HCT116 (cell line): Measurements from ENCODE around the gene SPRR2E.

Experiments
- CTCF ChIP-seq, 3 experiments: fragments of 200-600 bp in 1 of 3; sonication (generic) in 1 of 3; IDR thresholded peaks in 2 of 3; conservative IDR thresholded peaks in 1 of 3; 2 replicates each; pipeline ENCODE4 v1.5.1; 2012 to 2017; ENCODE audit warnings: low read depth in 2 of 3, low read length in 2 of 3, antibody characterized with exemption in 1 of 3, borderline replicate concordance in 1 of 3, control low read depth in 1 of 3, mild to moderate bottlenecking in 1 of 3, mixed read lengths in 1 of 3, mixed run types in 1 of 3, moderate library complexity in 1 of 3; ENCODE audit not compliant: insufficient read depth in 1 of 3
- FOSL1 ChIP-seq: IDR thresholded peaks from 2 replicates; pipeline ENCODE4 v1.6.1; 2012; ENCODE audit warnings: low read depth
- POLR2AphosphoS5 ChIP-seq: IDR thresholded peaks from 2 replicates; pipeline ENCODE4 v1.6.1; 2011; ENCODE audit warnings: mild to moderate bottlenecking, low read depth, low read length, moderate library complexity
- YY1 ChIP-seq: IDR thresholded peaks from 2 replicates; pipeline ENCODE4 v1.6.1; 2011; ENCODE audit warnings: low read length, low read depth, moderate library complexity, mild to moderate bottlenecking; ENCODE audit not compliant: insufficient replicate concordance; ENCODE audit errors: extremely low read depth

GRCh38 chr1:153071511-153071910, 22.8 kb downstream of the SPRR2E start, which contains the start of gene SPRR2B:
- no peak for TF ChIP-seq CTCF (IDR thresholded peaks at IDR 0.05 in 2 of 3, conservative IDR thresholded peaks at IDR 0.05 in 1 of 3; ENCODE audit: borderline replicate concordance in 1 of 3, insufficient read depth in 1 of 3, low read depth in 2 of 3, low read length in 2 of 3)
- no peak for TF ChIP-seq POLR2AphosphoS5
- TF ChIP-seq FOSL1: no peak
- no peak for TF ChIP-seq YY1
